ENCODE data around the gene MYRF. TPM values are rescaled to one million over a fixed set of nuclear protein-coding genes. Genes with fewer than 3 reads are reported as not detected.

The MYRF gene
- total and polyA plus RNA-seq, 2 donors (not counting 1 experiment from before 2014, with no cell fraction given): 0.27 to 0.34 TPM

DNA sequence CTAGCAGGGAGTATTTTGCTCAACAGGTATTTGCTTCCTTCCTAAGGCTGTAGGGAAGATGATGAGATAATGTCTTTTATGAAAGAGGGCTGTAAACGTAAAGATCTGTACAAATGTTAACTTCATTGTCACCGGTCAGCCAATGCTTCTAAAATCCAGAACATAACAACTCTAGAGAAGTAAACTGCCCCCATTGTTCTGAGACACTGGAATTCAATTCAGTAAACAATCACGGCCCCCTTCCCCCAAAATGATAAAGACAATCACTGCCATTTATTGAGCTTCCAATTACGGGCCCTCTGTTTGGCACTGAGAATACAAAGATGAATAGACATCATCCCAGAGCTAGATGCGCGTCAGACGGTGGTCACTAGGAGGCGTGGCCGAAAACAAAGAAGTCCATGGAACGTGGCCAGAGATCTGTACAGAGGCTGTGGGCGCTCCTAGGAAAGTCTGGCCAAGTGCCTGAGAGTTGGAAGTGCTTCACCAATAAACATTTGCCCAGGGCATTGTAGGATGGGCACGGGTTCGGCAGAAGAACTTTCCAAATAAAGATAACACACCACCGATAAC, 39.4 kb downstream of the MYRF start:
- TF ChIP-seq EZH2 (IDR thresholded peaks at IDR 0.05; ENCODE audit: borderline replicate concordance, insufficient read depth, low read depth, low read length, poor library complexity, severe bottlenecking): no peak
- TF ChIP-seq, protein P1, sequence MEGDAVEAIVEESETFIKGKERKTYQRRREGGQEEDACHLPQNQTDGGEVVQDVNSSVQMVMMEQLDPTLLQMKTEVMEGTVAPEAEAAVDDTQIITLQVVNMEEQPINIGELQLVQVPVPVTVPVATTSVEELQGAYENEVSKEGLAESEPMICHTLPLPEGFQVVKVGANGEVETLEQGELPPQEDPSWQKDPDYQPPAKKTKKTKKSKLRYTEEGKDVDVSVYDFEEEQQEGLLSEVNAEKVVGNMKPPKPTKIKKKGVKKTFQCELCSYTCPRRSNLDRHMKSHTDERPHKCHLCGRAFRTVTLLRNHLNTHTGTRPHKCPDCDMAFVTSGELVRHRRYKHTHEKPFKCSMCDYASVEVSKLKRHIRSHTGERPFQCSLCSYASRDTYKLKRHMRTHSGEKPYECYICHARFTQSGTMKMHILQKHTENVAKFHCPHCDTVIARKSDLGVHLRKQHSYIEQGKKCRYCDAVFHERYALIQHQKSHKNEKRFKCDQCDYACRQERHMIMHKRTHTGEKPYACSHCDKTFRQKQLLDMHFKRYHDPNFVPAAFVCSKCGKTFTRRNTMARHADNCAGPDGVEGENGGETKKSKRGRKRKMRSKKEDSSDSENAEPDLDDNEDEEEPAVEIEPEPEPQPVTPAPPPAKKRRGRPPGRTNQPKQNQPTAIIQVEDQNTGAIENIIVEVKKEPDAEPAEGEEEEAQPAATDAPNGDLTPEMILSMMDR (IDR thresholded peaks at IDR 0.05): no peak
- H3K4me3 ChIP-seq (ENCODE audit: control extremely low read depth in 1 of 5, extremely low read depth in 1 of 5, insufficient read depth in 1 of 5, low read depth in 2 of 5, low read length in 4 of 5): peak overlapping the region; percentile 80 to 94 (median 88)
- peaks cover 11 to 25% of the 10 kb centered on the region in 2 donors for H3K4me1 ChIP-seq (ENCODE audit: control insufficient read depth in 2 of 2, insufficient read depth in 2 of 2, low read length in 2 of 2)
- DNase-seq: no peak
- POLR2A ChIA-PET: interaction anchor here (1.9 kb wide), 1 partner anchor 332 kb away, joined by 6 read pairs; the partner anchor contains the start of gene INCENP
- intact Hi-C loops (cut with micrococcal nuclease): loop anchor here (1.0 to 5.0 kb wide), 6 partner anchors 25 to 880 kb away; partner anchors contain the start of genes FADS1 and TMEM109
- no peaks in the 10 kb centered on the region for H4K20me1 ChIP-seq (ENCODE audit: control insufficient read depth, insufficient read depth, low read length, poor library complexity, severe bottlenecking)
- CTCF ChIA-PET: interaction anchor here (0.6 to 3.8 kb wide), 6 partner anchors 9 to 515 kb away, joined by 3 to 32 read pairs (median 9); no protein-coding TSS in a partner anchor
- H3K4me3 Mint-ChIP-seq: peak overlapping the region; percentile 93
- H3K4me1 Mint-ChIP-seq: peaks cover 32% of the 10 kb centered on the region
- peaks cover 0 to 42% of the 10 kb centered on the region in 2 experiments for H3K36me3 ChIP-seq (replicated peaks in 1 of 2; ENCODE audit: control extremely low read depth in 1 of 2, control insufficient read depth in 1 of 2, extremely low read depth in 1 of 2, insufficient read depth in 2 of 2, low read length in 1 of 2)
- peak overlapping the region; percentile 99 for H2AFZ ChIP-seq (ENCODE audit: insufficient read depth, low read depth, low read length, poor library complexity, severe bottlenecking)
- no peaks in the 10 kb centered on the region for H3K9me3 Mint-ChIP-seq (ENCODE audit: insufficient read depth)
- H3K9ac ChIP-seq (ENCODE audit: low read length): peak overlapping the region; percentile 87
- H3K27me3 Mint-ChIP-seq: no peaks in the 10 kb centered on the region
- no peak for ATAC-seq (ENCODE audit: low read depth)
- no peaks in the 10 kb centered on the region for H3K27me3 ChIP-seq (replicated peaks in 1 of 4; ENCODE audit: control extremely low read depth in 1 of 4, control insufficient read depth in 3 of 4, insufficient read depth in 4 of 4, low read length in 3 of 4)
- H3K9me3 ChIP-seq (ENCODE audit: control extremely low read depth in 1 of 3, control insufficient read depth in 2 of 3, insufficient read depth in 1 of 3, low read length in 2 of 3): no peaks in the 10 kb centered on the region
- peak overlapping the region; percentile 92 to 96 for H3K27ac ChIP-seq (ENCODE audit: low read length in 2 of 2)
- H3K4me2 ChIP-seq (replicated peaks; ENCODE audit: low read depth, low read length, poor library complexity, severe bottlenecking): peak overlapping the region; percentile 80
- peak overlapping the region; percentile 97 for H3K27ac Mint-ChIP-seq
- 6% methylated on average over 14 of the region's 14 CpGs for WGBS (ENCODE audit: insufficient coverage)
- H3K79me2 ChIP-seq (ENCODE audit: control insufficient read depth, insufficient read depth, low read length): peaks cover 73% of the 10 kb centered on the region

All from B cell (primary cell).